GM19023 (cell line): ENCODE measurements around the gene RNF123.

Experiments used
- ATAC-seq: cut with Tn5 transposase; IDR thresholded peaks from one replicate; pipeline ENCODE4 v1.9.1; 2021; ENCODE audit warnings: mild to moderate bottlenecking, moderate library complexity; ENCODE audit not compliant: unreplicated experiment

Gene RNF123

DNA sequence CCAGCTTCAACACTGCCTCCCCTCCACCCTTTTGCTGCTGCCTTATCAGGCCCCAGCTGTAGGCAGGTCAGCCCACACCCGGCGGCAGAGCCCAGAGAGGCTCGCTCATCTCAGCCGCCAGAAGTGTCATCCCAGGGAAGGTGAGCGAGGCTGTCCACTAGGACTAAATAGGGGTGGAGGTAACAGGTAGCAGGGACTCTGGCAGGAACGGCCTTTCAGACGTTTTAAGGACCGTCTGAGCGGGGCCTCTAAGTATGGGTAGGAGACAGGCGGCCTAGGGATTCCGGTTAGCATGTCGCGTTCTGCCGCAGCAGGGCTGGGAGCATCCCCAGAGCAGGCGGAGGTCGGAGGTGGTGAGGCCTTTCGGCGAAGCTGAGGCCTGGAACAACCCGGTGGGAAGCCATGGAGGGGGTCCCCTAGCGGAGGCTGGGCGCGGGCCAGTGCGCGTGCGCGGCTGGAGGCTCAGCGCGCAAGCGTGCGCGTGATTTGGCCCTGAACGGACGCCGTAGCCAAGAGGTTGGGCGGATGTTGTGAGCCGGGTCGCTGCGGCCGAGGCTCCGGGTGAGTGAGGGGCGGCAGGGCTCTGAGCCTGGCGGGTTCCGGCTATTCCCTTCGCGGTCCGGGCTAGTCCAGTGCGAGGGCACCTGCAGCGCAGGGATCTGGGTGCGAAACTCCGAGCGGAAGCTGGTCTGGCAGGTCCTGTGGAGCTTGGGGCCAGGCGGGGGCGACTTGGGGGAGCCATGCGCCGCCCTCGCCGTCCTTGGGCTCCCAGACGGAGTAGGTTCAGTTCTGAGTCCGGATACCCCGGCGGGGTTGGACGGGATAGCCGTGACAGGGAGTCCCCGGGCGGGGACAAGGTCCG lies at the start of gene RNF123, which contains the start of gene MST1:
Gene RNF123 (plus strand): TSS at position 512 of the 862 bp plus-strand sequence. CDS start 1,609 bp downstream, outside the sequence.
Gene MST1 (minus strand): TSS at position 429 of the 862 bp plus-strand sequence. CDS start 783 bp downstream, outside the sequence.
- ATAC-seq, result peak; percentile 60

DNA sequence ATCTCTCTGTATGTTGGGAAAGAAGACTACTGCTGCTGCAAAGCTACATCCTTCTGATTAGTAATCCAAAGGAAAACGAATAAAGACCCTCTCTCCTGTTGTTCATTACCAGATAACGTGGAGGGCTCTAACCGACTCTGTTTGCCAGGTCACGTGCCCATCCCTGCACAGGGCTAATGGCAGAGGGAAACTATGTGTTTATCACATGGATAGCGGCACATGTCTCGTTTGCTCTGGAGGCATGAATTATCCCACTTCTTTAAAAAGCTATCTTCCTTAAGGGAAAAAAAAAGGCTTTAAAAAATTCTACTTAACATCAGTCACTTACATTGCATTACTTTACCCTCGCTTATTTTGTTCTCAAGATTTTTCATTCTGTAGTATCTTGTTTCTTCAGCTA lies 48.1 kb upstream of the RNF123 start:
- no peak for ATAC-seq

DNA sequence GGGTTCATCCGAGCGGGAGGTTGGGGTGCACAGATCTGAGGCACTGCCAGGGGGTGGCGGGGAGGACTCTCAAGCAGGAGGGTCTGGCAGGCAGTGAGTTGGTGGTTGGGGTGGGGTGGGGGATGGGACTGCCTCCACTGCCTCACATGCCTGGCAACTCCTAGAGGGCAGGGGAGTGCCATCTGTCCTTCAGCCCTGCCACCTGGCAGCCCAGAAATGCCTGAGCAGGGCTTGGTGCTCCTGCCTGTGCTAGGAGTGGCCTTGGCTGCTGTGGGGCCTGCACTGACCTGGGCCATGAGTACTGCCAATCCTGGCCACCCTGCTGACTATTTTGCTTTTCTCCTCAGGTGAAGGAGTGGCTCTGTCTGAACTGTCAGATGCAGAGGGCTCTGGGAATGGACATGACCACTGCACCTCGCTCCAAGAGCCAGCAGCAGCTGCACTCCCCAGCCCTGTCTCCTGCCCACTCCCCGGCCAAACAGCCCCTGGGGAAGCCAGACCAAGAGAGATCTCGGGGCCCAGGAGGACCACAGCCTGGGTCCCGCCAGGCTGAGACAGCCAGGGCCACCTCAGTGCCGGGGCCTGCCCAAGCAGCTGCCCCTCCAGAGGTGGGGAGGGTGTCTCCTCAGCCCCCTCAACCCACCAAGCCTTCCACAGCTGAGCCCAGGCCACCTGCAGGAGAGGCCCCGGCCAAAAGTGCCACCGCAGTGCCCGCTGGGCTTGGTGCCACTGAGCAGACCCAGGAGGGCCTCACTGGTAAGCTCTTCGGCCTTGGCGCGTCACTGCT lies 47.2 kb upstream of the RNF123 start:
- ATAC-seq, result no peak

DNA sequence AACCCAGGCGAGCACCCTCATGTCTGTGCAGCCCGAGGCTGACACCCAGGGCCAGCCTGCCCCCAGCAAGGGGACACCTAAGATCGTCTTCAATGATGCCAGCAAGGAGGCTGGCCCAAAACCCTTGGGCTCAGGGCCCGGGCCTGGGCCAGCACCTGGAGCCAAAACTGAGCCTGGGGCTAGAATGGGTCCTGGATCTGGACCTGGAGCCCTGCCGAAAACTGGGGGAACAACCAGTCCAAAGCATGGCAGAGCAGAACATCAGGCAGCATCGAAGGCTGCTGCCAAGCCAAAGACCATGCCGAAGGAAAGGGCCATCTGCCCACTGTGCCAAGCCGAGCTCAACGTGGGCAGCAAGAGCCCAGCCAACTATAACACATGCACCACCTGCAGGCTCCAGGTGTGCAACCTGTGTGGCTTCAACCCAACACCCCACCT lies 46.6 kb upstream of the RNF123 start:
- ATAC-seq, result no peak

DNA sequence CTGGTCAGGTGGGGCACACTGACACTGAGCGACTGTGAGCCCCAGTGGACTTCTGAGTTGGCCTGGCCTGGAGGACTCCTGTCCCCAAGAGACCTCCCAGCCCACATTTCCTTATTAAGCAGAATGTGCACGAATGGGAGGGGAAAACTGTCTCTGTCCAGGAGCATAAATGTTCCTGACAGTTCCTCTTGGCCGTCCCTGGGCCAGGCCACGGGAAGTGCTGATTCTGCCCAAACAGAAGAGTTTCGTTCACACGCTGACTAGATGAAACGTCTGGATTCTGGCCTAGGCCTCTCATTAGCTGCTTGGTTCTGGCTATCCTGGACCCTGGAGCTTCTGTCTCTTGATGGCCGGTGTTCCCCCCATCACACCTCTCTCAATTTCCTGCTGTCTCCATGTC lies 44.7 kb upstream of the RNF123 start:
- ATAC-seq, result no peak

DNA sequence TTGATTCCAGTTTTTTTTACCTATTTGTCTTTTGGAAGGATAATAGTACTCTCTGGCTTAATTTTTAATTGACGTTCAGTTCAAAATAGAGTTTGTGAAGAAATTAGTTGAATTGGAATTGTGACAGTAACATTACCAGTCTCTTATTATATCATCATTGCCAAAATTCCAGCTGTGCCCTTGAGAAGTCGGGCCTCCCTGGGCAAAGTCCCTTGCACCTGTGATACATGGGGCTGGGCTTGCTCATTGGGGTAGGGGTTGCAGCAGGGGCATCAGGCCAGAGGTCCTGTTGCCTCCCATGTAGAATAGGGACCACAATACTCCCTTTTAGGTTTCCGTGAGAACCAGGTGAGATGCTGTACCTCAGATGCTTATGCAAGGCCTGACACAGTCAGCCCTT lies 43.1 kb upstream of the RNF123 start:
- ATAC-seq, result no peak

DNA sequence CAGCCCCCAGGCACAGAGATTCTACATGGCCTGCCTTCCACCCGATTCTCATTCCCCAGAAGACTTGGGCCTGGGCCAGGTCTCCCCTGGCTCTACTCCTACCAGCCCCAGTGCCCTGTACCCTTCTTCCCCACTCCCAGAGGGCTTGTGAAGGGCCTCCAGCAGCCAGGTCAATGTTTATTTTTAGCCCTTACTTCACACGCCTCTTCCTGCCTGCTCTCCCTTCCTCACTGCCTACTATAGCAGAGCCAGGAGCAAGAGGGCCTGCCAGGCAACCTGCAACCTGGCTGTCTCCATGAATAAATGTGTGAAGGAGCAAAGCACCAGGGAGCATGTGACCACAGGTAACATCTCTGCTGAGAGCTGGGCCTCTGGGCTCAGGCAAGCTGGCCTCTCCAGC lies 41.6 kb upstream of the RNF123 start:
- ATAC-seq, result no peak

DNA sequence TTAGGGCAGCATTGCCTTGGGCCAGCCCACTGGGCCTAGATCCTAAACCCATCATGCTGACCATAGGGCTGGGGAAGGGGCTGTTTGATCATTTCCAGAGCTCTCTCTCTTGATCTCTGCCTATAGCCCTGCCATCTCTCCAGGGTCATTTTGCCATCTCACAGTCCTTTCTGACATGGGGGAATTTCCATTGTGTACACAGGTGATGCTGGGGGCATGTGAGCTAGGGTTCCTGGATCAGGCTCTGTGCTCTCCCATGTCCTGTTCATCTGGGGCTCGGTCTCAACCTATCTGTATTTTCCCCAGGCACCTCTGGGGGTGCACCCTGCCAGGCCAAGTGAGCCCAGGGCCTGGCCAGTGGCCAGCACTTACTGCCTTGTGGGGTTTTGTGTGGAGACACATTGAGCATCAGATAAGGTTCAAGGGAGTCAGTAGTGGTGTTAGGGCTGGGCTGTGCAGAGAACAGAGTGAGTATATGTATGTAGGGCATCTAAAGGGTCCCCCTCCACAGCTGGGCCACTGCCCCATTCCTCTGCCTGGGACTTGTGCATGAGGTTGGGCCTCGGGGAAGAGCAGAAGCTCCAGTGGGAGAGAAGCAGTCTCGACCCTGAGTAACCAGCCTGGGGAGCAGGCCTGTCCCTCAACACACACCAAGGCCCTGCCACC lies 40.9 kb upstream of the RNF123 start:
- no peak for ATAC-seq

DNA sequence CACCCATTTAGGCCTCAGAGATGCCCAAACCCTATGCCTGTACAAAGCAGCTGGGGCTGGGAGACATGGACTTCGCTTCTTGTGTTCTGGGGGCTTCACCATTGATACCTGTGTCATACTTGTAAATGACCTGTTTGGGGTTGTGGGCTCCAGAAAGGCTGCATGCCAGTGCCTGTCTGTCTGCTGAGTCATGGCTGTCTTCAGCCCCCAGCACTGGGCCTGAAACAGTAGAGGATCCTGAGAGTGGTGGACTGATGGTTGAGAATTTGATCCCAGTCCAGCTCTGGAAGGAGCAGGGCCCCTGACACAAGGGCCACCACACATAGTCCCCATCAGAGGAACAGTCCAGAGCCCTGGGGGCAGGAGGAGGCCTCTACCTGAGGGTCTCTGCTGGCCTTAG lies 39.8 kb upstream of the RNF123 start:
- no peak for ATAC-seq

DNA sequence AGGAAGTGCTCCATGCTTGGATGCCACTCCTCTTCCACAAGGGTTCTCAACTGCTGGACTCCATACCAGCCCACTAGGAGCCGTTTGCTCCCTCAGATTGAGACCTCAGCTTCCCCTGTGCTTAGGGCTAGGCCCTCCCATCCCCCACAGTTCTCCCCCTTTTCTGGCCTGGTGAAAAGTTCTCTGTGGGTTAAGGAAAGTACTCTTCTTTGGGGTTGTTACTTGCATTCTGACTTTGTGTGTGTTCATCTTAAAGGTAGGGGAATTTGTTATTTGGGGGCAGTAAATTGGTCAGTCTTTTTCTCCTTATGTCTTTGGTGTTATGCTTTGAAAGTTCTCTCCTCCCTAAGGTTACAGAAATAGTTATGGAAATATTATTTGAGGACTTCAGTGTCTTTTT lies 39.2 kb upstream of the RNF123 start:
- ATAC-seq, result no peak

DNA sequence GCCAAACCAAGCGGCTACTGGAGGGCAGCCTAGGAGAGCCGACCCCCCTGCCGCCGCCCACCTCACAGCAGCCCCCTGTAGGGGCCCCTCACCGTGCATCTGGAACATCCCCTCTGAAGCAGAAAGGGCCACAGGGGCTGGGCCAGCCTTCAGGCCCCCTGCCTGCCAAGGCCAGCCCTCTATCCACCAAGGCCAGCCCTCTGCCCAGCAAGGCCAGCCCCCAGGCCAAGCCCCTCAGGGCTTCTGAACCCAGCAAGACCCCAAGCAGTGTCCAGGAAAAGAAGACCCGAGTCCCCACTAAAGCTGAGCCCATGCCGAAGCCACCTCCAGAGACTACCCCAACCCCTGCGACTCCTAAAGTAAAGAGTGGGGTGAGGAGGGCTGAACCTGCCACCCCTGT lies 38.7 kb upstream of the RNF123 start:
- ATAC-seq, result no peak

DNA sequence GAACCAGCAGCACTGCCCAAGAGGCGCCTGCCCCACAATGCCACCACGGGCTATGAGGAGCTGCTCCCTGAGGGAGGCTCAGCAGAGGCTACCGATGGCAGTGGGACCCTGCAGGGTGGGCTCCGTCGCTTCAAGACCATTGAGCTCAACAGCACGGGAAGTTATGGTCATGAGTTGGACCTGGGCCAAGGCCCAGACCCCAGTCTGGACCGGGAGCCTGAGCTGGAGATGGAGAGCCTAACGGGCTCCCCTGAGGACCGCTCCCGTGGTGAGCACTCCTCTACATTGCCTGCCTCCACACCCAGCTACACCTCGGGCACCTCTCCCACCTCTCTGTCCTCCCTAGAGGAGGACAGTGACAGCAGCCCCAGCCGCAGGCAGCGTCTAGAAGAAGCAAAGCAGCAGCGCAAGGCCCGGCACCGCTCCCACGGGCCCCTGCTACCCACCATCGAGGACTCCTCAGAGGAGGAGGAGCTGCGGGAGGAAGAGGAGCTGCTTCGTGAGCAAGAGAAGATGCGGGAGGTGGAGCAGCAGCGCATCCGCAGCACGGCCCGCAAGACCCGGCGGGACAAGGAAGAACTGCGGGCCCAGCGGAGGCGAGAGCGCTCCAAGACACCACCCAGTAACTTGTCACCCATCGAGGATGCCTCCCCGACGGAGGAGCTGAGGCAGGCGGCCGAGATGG lies 37.0 kb upstream of the RNF123 start:
- ATAC-seq, result no peak

DNA sequence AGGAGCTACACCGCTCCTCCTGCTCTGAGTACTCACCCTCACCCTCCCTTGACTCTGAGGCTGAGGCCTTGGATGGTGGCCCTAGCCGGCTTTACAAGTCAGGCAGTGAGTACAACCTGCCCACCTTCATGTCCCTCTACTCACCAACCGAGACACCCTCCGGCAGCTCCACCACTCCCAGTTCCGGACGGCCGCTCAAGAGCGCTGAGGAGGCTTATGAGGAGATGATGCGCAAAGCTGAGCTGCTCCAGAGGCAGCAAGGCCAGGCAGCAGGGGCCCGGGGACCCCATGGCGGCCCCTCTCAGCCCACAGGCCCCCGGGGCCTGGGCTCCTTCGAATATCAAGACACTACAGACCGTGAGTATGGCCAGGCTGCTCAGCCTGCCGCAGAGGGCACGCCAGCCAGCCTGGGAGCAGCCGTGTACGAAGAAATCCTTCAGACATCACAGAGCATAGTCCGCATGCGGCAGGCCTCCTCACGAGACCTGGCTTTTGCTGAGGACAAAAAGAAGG lies 36.4 kb upstream of the RNF123 start:
- ATAC-seq, result no peak

DNA sequence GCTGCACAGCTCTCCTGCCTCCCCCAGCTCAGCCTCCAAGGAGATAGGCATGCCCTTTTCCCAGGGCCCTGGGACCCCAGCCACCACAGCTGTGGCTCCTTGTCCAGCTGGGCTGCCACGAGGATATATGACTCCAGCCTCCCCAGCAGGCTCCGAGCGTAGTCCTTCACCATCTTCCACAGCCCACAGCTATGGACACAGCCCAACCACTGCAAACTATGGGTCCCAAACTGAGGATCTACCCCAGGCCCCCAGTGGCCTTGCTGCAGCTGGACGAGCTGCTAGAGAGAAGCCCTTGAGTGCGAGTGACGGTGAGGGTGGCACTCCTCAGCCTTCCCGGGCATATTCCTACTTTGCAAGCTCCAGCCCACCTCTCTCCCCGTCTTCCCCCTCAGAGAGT lies 35.7 kb upstream of the RNF123 start:
- ATAC-seq, result no peak

DNA sequence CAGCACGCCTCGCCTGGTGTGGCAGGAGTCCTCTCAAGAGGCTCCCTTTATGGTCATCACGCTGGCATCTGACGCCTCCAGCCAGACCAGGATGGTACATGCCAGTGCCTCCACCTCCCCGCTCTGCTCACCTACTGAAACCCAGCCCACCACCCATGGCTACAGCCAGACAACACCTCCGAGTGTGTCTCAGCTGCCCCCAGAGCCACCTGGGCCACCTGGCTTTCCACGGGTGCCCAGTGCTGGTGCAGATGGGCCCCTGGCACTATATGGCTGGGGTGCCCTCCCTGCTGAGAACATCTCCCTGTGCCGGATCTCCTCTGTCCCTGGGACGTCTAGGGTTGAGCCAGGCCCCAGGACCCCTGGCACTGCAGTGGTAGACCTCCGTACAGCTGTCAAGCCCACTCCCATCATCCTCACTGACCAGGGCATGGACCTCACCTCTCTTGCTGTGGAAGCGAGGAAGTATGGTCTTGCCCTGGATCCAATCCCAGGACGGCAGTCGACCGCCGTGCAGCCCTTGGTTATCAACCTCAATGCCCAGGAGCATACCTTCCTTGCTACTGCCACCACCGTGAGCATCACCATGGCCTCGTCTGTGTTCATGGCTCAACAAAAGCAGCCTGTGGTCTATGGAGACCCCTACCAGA lies 35.1 kb upstream of the RNF123 start:
- no peak for ATAC-seq

DNA sequence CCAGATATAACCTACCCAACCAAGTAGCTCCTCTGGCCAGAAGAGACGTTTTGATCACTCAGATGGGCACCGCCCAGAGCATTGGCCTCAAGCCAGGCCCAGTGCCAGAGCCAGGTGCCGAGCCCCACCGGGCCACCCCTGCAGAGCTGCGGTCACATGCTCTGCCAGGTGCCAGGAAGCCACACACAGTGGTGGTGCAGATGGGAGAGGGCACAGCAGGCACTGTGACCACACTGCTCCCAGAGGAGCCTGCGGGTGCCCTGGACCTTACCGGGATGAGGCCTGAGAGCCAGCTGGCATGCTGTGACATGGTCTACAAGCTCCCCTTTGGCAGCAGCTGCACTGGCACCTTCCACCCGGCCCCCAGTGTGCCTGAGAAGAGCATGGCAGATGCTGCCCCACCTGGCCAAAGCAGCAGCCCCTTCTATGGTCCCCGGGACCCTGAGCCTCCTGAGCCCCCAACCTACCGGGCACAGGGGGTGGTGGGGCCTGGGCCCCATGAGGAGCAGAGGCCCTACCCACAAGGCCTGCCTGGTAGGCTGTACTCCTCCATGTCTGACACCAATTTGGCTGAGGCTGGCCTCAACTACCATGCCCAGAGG lies 34.3 kb upstream of the RNF123 start:
- no peak for ATAC-seq

DNA sequence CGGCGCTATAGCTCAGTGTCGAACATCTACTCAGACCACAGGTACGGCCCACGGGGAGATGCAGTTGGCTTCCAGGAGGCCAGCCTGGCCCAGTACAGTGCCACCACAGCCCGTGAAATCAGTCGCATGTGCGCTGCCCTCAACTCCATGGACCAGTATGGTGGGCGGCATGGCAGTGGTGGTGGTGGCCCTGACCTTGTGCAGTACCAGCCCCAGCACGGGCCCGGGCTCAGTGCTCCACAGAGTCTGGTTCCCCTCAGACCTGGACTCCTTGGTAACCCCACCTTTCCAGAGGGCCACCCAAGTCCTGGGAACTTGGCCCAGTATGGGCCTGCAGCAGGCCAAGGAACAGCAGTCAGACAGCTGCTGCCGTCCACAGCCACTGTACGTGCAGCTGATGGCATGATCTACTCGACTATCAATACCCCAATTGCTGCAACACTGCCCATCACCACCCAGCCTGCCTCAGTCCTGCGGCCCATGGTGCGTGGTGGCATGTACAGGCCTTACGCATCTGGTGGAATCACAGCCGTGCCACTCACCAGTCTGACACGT lies 33.5 kb upstream of the RNF123 start:
- ATAC-seq, result no peak

DNA sequence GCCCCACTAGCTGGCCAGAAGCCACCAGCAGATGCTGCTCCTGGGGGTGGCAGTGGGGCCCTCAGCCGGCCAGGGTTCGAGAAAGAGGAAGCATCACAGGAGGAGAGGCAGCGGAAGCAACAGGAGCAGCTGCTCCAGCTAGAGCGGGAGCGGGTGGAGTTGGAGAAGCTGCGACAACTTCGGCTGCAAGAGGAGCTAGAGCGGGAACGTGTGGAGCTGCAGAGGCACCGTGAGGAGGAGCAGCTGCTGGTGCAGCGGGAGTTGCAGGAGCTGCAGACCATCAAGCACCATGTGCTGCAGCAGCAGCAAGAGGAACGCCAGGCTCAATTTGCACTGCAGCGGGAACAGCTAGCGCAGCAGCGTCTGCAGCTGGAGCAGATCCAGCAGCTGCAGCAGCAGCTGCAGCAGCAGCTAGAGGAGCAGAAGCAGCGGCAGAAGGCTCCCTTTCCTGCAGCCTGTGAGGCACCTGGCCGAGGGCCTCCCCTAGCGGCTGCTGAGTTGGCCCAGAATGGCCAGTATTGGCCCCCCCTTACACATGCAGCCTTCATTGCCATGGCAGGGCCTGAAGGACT lies 32.7 kb upstream of the RNF123 start:
- ATAC-seq, result no peak
